Esophagus squamous epithelium (tissue), 5 donors: ENCODE data around the gene CDR2L. TPM values are rescaled to one million over a fixed set of nuclear protein-coding genes. Genes with fewer than 3 reads are reported as not detected.

ENCODE experiments used
- DNase-seq: peaks from one replicate; lab custom pipeline; 2025; lab: John Stamatoyannopoulos, UW
- H3K27ac ChIP-seq, 4 donors: fragments of 200-600 bp; sonication (generic); one replicate each; pipeline ENCODE4 v1.5.1; 2016 to 2019; ENCODE audit warnings: mild to moderate bottlenecking in 1 of 4
- H3K27me3 ChIP-seq, 4 donors: fragments of 200-600 bp; sonication (generic); 1 replicate in 3 of 4; 2 replicates in 1 of 4; pipeline versions ENCODE4 v1.5.1 to v1.6.0; 2017 to 2021; ENCODE audit warnings: antibody characterized with exemption in 1 of 4
- H3K36me3 ChIP-seq, 3 donors: fragments of 200-600 bp; sonication (generic); one replicate each; pipeline ENCODE4 v1.5.1; 2016 to 2019
- H3K4me1 ChIP-seq, 3 donors: fragments of 200-600 bp; sonication (generic); one replicate each; pipeline ENCODE4 v1.5.1; 2017 to 2019
- H3K4me3 ChIP-seq, 4 donors: fragments of 200-600 bp; sonication (generic); 1 replicate in 3 of 4; 2 replicates in 1 of 4; pipeline ENCODE4 v1.5.1; 2016 to 2019; ENCODE audit warnings: mild to moderate bottlenecking in 2 of 4, moderate library complexity in 1 of 4
- H3K9me3 ChIP-seq, 3 donors: fragments of 200-600 bp; sonication (generic); one replicate each; pipeline ENCODE4 v1.5.1; 2016 to 2019
- POLR2A ChIP-seq, 4 donors: fragments of 450-650 bp; IDR thresholded peaks; one replicate each; pipeline ENCODE4 v1.6.1; 2017; ENCODE audit warnings: antibody characterized with exemption in 4 of 4, mild to moderate bottlenecking in 4 of 4, moderate library complexity in 3 of 4
- WGBS, 2 donors: methylation state at CpG; one replicate each; pipeline ENCODE4 v1.1.5; 2018; 5-methylcytosine and 5-hydroxymethylcytosine counted together
- intact Hi-C: fragments of 100-400 bp; cut with DNase I; formaldehyde crosslinking; loops from one replicate; pipeline ENCODE4 v1.15.0; 2022
- total RNA-seq, 4 donors: library from RNA; depleted of rRNA; stranded (reverse); fragments of >200 nt; gene quantifications; one replicate each; pipeline ENCODE4 v1.1.0, GENCODE V29; 2016
- TF ChIP-seq, protein P1 (sequence below), 6 experiments: fragments of 450-650 bp in 4 of 6; fragments of 200-600 bp in 2 of 6; sonication (generic) in 2 of 6; IDR thresholded peaks; one replicate each; pipeline ENCODE4 v1.5.1; 2016 to 2019; ENCODE audit warnings: antibody characterized with exemption in 6 of 6, mild to moderate bottlenecking in 4 of 6, moderate library complexity in 4 of 6
- donor health status: DM: yes; HTN: yes; CAD: no.

CDR2L gene
- total RNA-seq, 4 donors from 2014 or later, result 5.3 to 7.9 (median 6.7) TPM

DNA sequence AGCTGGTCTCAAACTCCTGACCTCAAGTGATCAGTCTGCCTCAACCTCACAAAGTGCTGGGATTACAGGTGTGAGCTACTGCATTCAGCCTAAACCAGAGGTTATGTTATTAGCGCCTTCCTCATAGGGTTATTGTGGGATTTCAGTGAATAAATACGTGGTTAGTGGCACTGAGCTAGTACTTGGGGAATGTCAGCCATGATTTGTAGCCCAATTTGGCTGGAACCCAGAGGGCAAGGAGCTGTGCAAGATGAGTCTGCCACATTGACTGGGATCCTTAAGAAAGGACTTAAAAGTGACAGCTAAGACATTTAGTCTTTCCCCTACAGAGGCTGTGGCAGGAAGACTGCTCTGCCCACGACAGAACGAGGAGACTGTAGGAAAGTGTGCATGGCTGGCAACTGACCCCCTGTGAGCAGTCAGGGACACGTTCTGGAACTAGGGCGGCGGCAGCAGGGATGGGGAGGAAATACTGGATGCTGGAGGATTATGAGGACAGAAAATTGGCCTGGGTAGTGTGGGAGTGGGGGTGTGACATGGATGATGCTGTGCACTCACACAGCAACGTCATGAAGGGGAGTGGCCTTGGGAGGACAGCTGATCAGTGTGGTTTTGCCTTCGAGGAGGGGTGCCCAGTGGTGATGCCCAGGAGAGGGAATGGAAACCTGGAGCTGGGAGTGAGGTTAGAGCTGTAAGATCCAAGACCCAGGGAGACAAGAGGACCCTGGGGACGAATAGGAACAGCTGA lies 44.7 kb downstream of the CDR2L start:
- H3K4me3 ChIP-seq, result peak overlapping the region in 3 of 4 donors; percentile 72 to 85 (median 78)
- no peaks in the 10 kb centered on the region for H3K9me3 ChIP-seq
- H3K27me3 ChIP-seq, result no peaks in the 10 kb centered on the region
- H3K27ac ChIP-seq, result peak overlapping the region; percentile 40 to 96 (median 82)
- 2 to 7% methylated on average over 9 of the region's 10 CpGs for WGBS, 2 donors
- H3K36me3 ChIP-seq, result no peaks in the 10 kb centered on the region
- DNase-seq, result peak; percentile 20
- H3K4me1 ChIP-seq, result peaks cover 45 to 68% (median 45%) of the 10 kb centered on the region in 3 donors
- TF ChIP-seq POLR2A (IDR thresholded peaks at IDR 0.05), result no peak
- intact Hi-C loops, result no loop called here

DNA sequence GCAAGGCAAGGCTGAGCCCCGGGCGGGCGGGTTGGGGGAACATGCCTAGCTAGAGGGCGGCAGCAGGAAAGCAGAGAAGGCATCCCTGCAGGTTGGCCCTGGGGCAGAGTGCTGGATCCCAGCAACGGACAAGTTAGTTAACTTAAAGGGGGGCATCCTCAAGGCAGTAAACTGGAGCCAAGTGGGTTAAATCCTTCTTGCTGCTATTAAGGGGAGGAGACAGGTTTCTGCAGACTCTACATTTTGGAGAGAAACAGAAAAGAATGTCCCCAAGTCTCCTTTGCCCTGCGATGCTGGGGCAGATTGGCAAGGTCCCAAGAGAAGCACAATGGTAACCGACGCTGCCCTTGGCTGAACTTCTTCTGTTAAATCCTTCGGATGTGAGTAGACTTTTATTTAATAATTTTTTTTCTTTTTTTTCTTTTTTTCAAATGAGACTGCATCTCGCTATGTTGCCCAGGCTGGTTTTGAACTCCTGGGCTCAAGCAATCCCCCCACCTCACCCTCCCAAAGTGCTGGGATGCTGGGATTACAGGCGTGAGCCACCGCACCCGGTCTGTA lies 45.4 kb downstream of the CDR2L start:
- TF ChIP-seq, protein P1, sequence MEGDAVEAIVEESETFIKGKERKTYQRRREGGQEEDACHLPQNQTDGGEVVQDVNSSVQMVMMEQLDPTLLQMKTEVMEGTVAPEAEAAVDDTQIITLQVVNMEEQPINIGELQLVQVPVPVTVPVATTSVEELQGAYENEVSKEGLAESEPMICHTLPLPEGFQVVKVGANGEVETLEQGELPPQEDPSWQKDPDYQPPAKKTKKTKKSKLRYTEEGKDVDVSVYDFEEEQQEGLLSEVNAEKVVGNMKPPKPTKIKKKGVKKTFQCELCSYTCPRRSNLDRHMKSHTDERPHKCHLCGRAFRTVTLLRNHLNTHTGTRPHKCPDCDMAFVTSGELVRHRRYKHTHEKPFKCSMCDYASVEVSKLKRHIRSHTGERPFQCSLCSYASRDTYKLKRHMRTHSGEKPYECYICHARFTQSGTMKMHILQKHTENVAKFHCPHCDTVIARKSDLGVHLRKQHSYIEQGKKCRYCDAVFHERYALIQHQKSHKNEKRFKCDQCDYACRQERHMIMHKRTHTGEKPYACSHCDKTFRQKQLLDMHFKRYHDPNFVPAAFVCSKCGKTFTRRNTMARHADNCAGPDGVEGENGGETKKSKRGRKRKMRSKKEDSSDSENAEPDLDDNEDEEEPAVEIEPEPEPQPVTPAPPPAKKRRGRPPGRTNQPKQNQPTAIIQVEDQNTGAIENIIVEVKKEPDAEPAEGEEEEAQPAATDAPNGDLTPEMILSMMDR (IDR thresholded peaks at IDR 0.05), result no peak
- no peak for TF ChIP-seq POLR2A (IDR thresholded peaks at IDR 0.05)
- intact Hi-C loops, result no loop called here

DNA sequence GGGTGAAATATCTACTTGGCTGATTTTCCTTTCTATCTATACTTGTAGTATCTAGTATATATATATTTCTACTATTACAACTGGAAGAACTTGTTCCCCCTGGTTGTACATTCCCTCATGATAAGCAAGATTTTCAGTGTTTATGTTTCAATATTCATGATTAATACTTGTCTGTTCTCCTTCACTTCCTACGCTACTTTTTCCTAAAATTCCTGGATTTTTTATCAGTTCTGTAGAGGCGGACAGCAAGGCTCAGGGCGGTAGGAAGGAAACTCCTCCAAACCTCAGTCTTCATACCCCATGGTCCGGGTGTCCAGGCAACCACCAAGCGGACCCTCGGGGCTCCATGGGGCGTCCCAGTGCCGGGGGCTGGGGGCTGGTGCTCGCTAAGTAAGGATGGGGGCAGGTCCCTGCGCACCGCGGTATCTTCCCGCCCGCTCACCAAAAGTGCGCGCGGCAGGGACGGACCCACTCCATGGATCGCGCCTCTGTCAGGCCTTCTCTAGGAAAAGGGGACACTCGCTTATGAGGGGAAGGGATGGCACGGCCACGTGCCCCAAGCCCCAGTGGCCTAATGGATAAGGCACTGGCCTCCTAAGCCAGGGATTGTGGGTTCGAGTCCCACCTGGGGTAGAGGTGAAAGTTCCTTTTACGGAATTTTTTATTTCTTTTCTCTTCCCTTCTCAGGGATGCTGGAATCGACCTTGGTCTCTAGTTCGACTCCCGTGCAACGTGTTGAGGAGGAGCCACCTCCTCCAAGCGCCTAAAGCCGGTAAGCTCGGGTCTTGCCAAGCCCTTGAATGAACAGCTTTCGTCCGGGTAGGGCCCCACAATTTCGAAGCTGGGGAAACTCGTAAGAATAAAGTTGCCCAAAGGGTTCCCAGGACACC lies 46.2 kb downstream of the CDR2L start:
- no peaks in the 10 kb centered on the region for H3K9me3 ChIP-seq
- intact Hi-C loops, result no loop called here
- WGBS, 2 donors, result 0 to 2% methylated on average over 14 to 18 of the region's 36 CpGs
- H3K36me3 ChIP-seq, result peaks cover 1 to 10% (median 4%) of the 10 kb centered on the region in 3 donors
- TF ChIP-seq, protein P1 (IDR thresholded peaks at IDR 0.05), result no peak
- no peak for TF ChIP-seq POLR2A (IDR thresholded peaks at IDR 0.05)
- peak overlapping the region; percentile 84 to 96 (median 94) for H3K27ac ChIP-seq
- peak overlapping the region; percentile 36 to 85 (median 75) for H3K4me3 ChIP-seq
- DNase-seq, result no peak
- peaks cover 39 to 60% (median 40%) of the 10 kb centered on the region in 3 donors for H3K4me1 ChIP-seq
- no peaks in the 10 kb centered on the region for H3K27me3 ChIP-seq

More for the DNA sequence above, 45.4 kb downstream of the CDR2L start:
- Histone ChIP-seq H3K9me3 (no peaks in the 10 kb centered on the region), H3K4me1 (peaks cover 39 to 64% (median 40%) of the 10 kb centered on the region in 3 donors), H3K36me3 (peaks cover 0 to 2% (median 0%) of the 10 kb centered on the region in 3 donors), H3K27ac (peak overlapping the region; percentile 40 to 96 (median 82)), H3K27me3 (no peaks in the 10 kb centered on the region), H3K4me3 (peak overlapping the region in 3 of 4 donors; percentile 72 to 85 (median 78))
- no peak for DNase-seq
- WGBS, 2 donors, result 3 to 4% methylated on average over 12 to 13 of the region's 13 CpGs

DNA sequence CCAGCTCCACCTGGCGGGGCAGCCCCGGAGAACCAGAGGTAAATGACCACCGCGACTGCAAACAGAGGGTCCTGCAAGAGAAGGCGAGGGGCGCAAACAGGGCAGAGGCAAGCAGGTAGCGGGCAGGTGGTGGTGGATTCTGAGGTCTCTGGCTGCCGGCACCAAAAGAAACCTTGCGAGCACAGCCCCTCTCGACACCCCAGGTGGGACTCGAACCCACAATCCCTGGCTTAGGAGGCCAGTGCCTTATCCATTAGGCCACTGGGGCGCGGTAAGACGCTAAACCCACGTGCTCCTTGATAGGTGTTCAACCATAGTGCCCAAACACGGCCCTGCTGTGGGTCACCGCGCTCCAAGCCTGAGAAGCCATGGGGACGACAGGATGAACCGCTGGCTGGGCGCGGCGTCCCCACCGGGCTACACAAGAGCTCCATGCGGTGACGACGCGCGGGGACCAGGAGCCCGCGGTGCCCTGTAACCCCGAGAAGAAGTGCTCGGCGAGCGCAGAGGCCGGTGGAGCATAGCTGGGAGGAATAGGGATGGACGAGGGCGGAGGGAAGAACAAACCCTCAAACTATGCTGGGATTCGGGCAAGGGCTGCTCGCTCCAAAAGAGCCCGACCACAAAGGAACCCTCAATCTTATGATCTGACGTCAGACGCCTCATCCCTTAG lies 46.9 kb downstream of the CDR2L start:
- H3K9me3 ChIP-seq, result no peaks in the 10 kb centered on the region
- peak overlapping the region; percentile 84 to 96 (median 94) for H3K27ac ChIP-seq
- WGBS, 2 donors, result 0 to 1% methylated on average over 20 to 25 of the region's 43 CpGs
- peaks cover 39 to 60% (median 40%) of the 10 kb centered on the region in 3 donors for H3K4me1 ChIP-seq
- peak overlapping the region; percentile 36 to 85 (median 75) for H3K4me3 ChIP-seq
- peaks cover 9 to 17% (median 9%) of the 10 kb centered on the region in 3 donors for H3K36me3 ChIP-seq
- DNase-seq, result no peak
- TF ChIP-seq POLR2A (IDR thresholded peaks at IDR 0.05), result no peak
- TF ChIP-seq, protein P1 (IDR thresholded peaks at IDR 0.05), result peak in 2 of 6 experiments; percentile 11
- H3K27me3 ChIP-seq, result no peaks in the 10 kb centered on the region
- intact Hi-C loops, result no loop called here
